ENCODE data around the gene PRDM9.

DNA sequence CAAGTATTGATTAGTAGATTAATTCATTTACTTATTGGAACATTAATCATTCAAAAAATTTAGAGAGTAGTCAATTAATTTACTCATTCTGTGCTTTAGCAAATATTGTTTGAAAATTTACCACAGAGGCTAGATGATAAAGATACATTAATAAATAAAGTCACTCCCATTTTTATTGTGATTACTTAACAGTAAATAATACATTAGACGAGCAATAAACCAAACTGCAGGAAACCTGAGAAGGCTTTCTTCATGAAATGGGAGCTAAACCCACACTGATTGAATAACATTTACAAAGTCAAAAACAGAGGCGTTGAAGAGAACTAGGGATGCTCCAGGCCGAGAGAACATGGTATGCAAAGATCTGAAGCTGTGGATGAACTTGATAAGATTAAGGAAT is 38.8 kb upstream of the PRDM9 start:
- no peak for TF ChIP-seq REST (IDR thresholded peaks at IDR 0.05; ENCODE audit: insufficient replicate concordance, low read depth)
- no peak for TF ChIP-seq CTCF (IDR thresholded peaks at IDR 0.05; ENCODE audit: insufficient read depth, low read length)
- TF ChIP-seq POLR2AphosphoS5 (IDR thresholded peaks at IDR 0.05; ENCODE audit: low read depth) = no peak
- no peak for TF ChIP-seq GABPA (IDR thresholded peaks at IDR 0.05; ENCODE audit: low read depth)
- no peak for TF ChIP-seq SPI1 (IDR thresholded peaks at IDR 0.05; ENCODE audit: borderline replicate concordance, low read depth)

All from HL-60 (cell line).